HG03280 (cell line): ENCODE data around the gene DLL1.

Source experiments
- ATAC-seq: cut with Tn5 transposase; IDR thresholded peaks from one replicate; pipeline ENCODE4 v1.9.1; 2021; ENCODE audit warnings: mild to moderate bottlenecking, moderate library complexity; ENCODE audit not compliant: unreplicated experiment

DLL1 gene

DNA sequence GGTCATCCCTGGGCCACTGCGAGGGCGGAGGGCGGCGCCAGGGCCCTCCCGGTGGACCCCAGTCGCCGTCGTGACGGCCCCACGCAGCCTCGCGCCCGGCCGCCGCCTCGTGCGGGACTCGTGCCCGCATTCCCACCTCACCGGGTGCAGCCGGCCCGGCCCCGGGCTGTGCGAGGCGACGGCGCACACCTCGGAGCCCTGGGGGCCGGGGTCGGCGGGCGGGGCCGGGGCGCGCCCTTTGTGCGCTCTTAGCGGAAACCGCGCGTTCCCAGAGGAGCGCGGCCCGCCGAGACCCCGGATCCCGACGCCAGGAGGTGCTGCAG is 5.5 kb upstream of the DLL1 start:
- no peak for ATAC-seq

- ATAC-seq, result peak; percentile 57
Measured at GRCh38 chr6:170295510-170296422, 4.9 kb upstream of the DLL1 start.

GRCh38 chr6:170294813-170295509 is 4.1 kb upstream of the DLL1 start:
- ATAC-seq, result no peak

DNA sequence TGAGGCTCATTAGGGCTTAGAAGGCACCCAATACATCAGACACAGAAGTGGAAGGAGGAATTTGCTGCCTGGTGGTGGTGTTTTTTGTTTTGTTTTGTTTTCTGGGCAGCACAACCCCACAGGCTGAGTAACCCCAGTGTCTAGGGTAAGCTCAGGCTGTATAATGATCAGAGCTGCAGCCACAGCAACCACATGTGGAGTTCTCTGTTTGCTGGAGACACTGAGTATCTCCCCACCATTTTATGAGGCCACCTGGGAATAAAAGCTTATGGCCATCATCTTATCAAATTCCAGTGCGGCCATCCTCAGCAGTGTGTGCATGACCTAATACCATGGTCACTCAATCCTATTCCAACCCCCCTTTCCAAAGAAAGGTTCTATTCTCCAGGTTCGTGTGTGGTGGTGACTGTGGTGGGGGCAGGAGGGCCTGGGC is 3.4 kb upstream of the DLL1 start:
- no peak for ATAC-seq

DNA sequence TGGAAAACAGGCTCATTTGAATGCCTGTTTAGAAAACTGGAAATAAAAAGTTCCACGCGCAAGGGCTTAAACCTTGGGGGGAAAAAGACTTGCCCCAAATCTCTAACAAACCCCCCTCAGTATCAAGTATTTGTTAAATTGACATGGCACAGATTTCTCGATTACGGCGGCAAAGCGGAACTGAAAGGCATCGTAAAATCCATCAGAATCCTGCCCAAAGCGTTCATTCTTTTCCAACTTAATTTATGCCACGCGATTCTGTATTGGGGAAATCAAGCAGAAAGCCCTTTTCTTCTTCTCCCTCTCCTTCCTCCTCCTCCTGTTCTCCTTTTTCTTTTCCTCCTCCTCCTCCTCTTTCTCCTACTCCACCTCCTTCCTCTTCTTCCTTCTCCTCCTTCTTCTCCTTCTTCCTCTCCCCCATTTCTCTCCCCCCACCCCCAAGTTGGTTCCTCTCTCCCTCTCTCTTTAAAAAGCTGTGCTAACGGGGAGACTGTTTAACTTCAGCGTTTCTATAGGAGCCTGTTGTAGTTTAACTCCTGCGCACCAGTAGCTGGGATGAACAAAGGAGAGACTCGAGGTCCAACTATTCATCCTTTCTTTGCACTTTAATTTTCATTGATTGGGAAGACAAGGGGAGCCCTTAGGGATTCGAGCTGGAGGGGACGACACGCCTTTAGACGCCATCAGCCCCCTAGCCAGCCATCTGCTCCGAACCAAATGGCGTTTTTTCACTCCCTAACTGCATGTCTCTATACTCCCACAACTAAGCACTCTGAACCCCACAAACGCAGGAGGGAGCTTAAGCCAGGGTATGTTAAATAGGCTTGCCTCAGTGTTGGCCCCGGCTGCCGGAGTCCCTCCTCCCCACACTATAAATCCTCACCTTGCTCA is 2.7 kb upstream of the DLL1 start:
- no peak for ATAC-seq

DNA sequence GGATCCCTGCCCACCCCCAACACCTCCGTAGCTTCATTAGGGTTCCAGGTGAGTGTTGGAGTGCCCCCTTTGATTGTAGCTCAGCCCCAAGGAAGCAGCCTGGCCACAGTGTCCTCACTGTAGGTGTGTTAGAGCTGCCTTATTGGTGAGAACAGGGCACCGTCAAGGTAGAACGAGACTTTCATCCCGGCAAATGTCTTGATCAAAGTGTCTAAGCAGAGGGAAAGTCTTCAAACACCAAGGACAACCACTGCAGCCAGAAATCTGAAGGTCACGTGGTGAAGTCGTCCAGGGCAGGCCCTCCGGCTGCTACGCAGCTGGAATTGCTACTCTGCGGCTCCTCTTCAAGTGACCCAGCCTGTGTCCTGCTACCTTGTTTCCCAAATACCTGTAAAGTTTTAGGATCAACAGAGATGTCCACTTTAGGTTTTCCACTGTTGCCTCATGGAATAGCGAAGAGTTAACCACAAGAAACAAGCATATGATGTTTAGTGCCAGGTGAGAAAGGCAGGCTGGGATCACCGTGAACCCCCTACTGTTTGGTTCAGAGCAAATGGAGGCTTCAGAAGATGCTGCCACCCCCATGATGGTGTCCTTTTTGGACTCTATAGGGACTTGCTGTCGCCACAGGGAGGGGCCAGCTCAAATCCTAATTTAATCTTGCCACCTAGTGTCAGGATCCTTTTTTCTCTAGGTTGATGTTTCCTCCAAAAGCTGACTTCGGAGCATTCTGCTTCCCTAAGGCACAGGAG is 1.7 kb upstream of the DLL1 start:
- no peak for ATAC-seq

GRCh38 chr6:170292111-170292406 is 1.2 kb upstream of the DLL1 start:
- ATAC-seq, result no peak

DNA sequence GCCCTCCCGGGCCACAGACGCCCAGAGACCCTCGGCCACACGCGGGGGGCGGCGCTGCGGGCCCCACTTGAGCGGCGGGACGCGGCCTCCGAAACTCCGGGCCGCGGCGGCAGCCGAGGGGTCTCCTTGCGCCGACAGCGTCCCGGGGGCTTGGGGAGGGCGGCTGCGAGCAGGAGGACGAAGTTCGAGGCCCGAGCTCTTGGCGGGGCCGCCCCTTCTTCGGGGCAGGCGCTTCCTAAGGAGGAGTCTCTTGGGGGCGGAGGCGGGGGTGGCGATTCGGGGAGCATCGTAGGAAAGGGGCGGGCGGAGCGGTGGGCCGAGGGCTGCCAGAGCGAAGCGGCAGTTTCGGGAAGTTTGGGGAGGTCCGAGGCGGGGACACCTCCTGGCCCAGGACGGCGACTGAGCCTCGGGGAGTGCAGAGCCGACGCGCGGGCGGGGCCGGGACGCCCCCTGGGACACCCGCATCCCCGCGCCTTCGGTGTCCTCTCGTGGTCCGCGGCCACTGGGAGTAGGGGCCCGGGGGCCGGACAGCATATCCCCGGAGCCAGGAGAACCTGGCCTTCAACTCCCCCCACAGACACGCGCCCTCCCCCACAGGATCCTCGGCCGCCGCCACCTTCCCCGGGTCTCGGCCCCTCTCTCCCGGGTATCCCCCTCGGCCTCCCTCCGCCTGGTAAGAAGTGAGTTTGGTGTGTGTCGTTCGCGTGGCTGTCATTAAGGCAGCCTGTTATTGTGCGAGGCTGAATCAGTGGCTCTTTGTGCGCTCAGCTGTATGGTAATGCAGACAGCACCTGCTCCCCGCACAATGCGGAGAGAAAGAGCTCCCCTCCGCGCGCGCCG is 613 bp upstream of the DLL1 start:
- peak; percentile 30 for ATAC-seq

- no peak for ATAC-seq
Measured at GRCh38 chr6:170289951-170290295, 955 bp downstream of the DLL1 start.

DNA sequence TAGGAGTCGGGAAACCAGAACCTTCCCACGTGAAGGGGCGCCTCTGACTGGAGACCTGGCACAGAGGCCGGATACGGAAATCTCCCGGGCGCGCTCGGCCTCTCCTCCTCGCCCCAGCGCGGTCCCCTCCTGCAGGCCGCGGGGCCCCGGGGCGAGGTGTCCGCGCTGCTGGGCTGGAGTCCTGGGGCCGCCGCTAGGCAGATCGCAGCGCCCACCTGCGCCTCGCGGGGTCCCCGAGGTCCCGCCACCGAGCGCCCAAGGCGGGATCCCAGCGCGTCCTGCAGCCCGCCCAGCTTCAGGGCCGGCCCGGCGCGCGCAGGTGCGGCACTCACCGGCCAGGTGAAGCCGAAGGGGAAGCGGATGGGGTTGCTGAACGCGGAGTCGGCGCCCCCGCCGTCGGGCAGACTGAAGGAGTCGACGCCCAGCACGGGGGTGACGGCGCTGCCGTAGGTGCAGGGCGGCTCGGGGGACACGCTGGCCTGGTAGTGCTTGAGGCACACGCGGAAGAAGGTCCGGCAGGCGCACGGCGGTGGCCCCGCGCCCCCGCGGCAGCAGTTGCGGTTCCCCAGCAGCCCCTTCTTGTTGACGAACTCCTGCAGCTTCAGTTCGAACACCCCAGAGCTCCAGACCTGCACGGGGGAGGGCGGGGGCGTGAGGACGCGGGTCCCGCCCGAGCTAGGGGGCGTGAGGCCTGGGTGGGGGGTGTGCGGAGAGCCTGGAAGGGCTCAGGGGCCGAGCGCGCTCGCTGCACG is 1.5 kb downstream of the DLL1 start:
- ATAC-seq, result no peak

DNA sequence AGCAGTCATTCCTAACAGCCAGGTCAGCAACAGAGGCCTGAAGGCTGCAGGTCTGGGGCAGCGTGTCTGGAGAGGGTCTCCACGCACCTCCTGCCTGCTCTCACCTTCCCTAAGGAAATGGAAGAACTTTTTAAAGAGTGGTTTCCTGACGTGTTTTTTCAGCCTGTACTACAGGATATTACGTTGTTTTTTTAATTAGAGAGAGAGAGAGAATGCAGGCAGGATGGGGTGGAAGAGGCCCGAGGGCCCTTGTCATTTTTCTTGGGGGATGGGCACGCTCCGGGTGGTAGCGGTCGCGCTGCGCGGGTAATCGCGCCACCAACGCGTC is 2.1 kb downstream of the DLL1 start:
- no peak for ATAC-seq

- no peak for ATAC-seq
Measured at GRCh38 chr6:170288091-170288631, 2.7 kb downstream of the DLL1 start.

GRCh38 chr6:170287371-170287876 is 3.5 kb downstream of the DLL1 start:
- ATAC-seq, result no peak

DNA sequence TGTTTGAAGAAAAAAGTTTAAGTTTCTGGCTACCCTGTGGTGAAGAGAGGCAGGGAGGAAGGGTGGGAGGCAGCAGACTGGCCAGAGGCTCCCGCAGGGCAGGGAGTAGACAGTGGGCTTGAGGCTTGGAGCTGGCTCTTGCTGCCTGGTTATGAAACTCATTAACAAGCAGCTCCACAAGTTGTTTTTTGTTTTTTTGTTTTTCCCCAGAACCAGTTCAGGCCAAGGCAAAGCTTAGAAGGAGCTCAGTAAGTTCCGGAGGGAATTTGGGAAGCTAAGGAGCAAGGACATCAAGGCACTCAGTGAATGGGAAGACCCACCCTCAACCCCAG is 4.0 kb downstream of the DLL1 start:
- no peak for ATAC-seq

- ATAC-seq, result no peak
Measured at GRCh38 chr6:170286246-170286933, 4.5 kb downstream of the DLL1 start.

GRCh38 chr6:170285482-170285881 is 5.4 kb downstream of the DLL1 start:
- no peak for ATAC-seq

DNA sequence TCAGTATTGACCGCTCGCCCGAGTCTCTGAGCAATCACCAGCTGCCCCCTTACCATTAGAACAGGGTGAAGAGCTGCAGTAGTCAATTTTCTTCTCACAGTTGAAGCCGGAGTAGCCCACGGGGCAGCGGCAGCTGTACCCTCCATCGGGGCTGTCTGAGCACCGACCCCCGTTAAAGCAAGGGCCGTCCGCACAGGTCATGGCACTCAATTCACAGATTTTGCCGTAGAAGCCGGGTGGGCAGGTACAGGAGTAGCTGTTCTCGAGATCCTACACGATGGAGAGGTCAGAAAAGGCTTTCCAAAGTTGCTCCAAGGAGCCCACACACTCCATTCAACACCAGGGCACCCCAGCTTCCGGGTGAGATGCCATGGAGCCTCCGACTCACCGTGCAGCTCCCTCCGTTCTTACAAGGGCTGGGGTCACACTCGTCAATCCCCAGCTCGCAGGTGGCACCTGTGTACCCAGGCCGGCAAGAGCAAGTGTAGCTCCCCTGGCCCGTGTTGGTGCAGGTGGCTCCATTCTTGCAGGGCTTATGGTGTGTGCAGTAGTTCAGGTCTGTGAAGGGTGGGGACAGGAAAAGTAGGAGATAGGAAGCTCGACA is 5.9 kb downstream of the DLL1 start:
- no peak for ATAC-seq

GRCh38 chr6:170284126-170284773 is 6.6 kb downstream of the DLL1 start:
- no peak for ATAC-seq
